ENCODE data around the gene KLRF2. TPM values are rescaled to one million over a fixed set of nuclear protein-coding genes. Genes with fewer than 3 reads are reported as not detected.

The KLRF2 gene, protein sequence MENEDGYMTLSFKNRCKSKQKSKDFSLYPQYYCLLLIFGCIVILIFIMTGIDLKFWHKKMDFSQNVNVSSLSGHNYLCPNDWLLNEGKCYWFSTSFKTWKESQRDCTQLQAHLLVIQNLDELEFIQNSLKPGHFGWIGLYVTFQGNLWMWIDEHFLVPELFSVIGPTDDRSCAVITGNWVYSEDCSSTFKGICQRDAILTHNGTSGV
- total RNA-seq (ENCODE audit: unreplicated experiment): not detected
- long read RNA-seq: 0 reads

DNA sequence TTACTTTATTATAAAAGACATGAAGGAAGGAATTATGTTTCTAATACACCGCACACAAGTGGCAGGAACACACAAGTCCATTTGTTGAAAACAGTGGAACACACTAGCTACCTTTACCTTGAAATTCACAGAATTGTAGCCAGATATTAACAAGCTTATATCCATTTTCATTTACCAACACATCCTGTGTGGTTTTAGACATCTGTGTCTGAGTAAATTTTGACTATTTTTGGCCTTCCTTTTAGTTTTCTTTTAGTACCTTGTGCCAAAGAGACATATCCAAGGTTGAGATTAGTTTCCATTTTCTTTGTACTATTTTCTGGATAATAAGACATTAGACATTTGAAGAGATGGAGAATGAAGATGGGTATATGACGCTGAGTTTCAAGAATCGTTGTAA is at the start of gene KLRF2:
Gene KLRF2, plus strand, starts transcription at position 244 of the 400 bp plus-strand sequence. Its CDS starts 107 bp downstream, at position 351.
- H3K9me3 Mint-ChIP-seq (ENCODE audit: unreplicated experiment): no peaks in the 10 kb centered on the region
- TF ChIP-seq, protein P1, sequence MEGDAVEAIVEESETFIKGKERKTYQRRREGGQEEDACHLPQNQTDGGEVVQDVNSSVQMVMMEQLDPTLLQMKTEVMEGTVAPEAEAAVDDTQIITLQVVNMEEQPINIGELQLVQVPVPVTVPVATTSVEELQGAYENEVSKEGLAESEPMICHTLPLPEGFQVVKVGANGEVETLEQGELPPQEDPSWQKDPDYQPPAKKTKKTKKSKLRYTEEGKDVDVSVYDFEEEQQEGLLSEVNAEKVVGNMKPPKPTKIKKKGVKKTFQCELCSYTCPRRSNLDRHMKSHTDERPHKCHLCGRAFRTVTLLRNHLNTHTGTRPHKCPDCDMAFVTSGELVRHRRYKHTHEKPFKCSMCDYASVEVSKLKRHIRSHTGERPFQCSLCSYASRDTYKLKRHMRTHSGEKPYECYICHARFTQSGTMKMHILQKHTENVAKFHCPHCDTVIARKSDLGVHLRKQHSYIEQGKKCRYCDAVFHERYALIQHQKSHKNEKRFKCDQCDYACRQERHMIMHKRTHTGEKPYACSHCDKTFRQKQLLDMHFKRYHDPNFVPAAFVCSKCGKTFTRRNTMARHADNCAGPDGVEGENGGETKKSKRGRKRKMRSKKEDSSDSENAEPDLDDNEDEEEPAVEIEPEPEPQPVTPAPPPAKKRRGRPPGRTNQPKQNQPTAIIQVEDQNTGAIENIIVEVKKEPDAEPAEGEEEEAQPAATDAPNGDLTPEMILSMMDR (IDR thresholded peaks at IDR 0.05; ENCODE audit: unreplicated experiment): no peak
- H3K36me3 Mint-ChIP-seq (ENCODE audit: low read depth, unreplicated experiment): no peaks in the 10 kb centered on the region
- no peak within 1 kb of the TSS for H3K27ac Mint-ChIP-seq (ENCODE audit: unreplicated experiment)
- no peak for DNase-seq (ENCODE audit: low spot score)
- no peaks in the 10 kb centered on the region for H3K4me1 Mint-ChIP-seq (ENCODE audit: unreplicated experiment)
- peaks cover 2% of the 10 kb centered on the region for H3K27me3 Mint-ChIP-seq (ENCODE audit: unreplicated experiment)
- no peak within 1 kb of the TSS for H3K4me3 Mint-ChIP-seq (ENCODE audit: unreplicated experiment)

DNA sequence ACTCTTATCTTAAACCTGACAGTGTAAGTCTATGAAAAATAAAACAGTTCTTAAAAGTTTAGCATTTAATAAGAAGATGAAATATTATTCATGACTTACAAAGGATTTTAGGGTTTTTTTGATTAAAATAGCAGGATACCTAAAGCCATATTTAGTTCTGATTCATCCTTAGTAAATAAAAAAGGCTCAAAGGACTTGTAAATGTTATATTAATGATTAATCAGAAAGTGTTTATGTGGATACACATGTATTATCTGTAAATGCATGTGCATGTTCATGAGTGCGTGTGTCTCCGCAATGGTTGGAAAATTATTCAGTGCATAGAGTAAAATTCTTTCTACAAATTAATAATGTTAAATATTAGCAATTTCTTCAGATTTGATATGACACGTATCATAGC is 49.6 kb upstream of the KLRF2 start:
- Mint-ChIP-seq H3K27ac (ENCODE audit: unreplicated experiment) (no peak overlapping the region), H3K9me3 (ENCODE audit: unreplicated experiment) (no peaks in the 10 kb centered on the region)
- TF ChIP-seq, protein P1 (IDR thresholded peaks at IDR 0.05; ENCODE audit: unreplicated experiment): no peak

DNA sequence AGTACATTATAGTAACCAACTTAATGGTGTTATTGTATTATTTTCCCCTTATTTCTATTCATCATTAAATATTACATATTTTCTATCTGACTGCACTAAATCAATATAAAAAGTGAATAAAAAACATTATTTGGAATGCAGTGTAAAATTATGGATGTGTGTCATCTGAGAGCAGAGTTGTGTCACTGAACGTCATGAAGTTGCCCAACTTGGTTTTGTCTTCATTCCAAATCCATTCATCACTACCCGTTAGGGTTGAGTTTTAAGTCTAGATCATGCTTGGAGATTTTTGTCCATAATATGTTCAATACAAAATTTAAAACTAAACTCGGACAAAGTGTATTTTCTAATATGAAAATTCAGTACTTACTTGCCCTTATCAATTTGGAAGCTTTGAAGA is 37.9 kb upstream of the KLRF2 start:
- Mint-ChIP-seq H3K36me3 (ENCODE audit: low read depth, unreplicated experiment) (no peaks in the 10 kb centered on the region), H3K27ac (ENCODE audit: unreplicated experiment) (no peak overlapping the region), H3K27me3 (ENCODE audit: unreplicated experiment) (no peaks in the 10 kb centered on the region), H3K4me1 (ENCODE audit: unreplicated experiment) (no peaks in the 10 kb centered on the region), H3K4me3 (ENCODE audit: unreplicated experiment) (no peak overlapping the region), H3K9me3 (ENCODE audit: unreplicated experiment) (no peaks in the 10 kb centered on the region)
- DNase-seq (ENCODE audit: low spot score): no peak
- TF ChIP-seq, protein P1 (IDR thresholded peaks at IDR 0.05; ENCODE audit: unreplicated experiment): no peak

More for the DNA sequence above, 49.6 kb upstream of the KLRF2 start:
- no peaks in the 10 kb centered on the region for H3K36me3 Mint-ChIP-seq (ENCODE audit: low read depth, unreplicated experiment)
- no peak for DNase-seq (ENCODE audit: low spot score)
- H3K4me1 Mint-ChIP-seq (ENCODE audit: unreplicated experiment): no peaks in the 10 kb centered on the region
- no peak overlapping the region for H3K4me3 Mint-ChIP-seq (ENCODE audit: unreplicated experiment)
- no peaks in the 10 kb centered on the region for H3K27me3 Mint-ChIP-seq (ENCODE audit: unreplicated experiment)

DNA sequence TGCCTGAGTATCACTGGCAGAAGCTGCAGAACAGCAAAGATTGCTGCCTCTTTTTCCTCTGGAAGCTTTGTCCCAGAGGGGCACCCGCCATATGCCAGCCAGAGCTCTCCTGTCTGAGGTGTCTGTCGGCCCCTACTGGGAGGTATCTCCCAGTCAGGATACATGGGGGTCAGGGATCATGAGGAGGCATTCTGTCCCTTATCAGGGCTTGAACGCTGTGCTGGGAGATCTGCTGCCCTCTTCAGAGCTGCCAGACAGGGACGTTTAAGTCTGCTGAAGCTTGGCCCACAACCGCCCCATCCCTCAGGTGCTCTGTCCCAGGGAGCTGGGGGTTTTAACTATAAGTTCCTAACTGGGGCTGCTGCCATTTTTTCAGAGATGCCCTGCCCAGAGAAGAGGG is 32.4 kb upstream of the KLRF2 start:
- Mint-ChIP-seq H3K4me3 (ENCODE audit: unreplicated experiment) (no peak overlapping the region), H3K27me3 (ENCODE audit: unreplicated experiment) (no peaks in the 10 kb centered on the region), H3K9me3 (ENCODE audit: unreplicated experiment) (no peaks in the 10 kb centered on the region), H3K4me1 (ENCODE audit: unreplicated experiment) (no peaks in the 10 kb centered on the region), H3K27ac (ENCODE audit: unreplicated experiment) (no peak overlapping the region), H3K36me3 (ENCODE audit: low read depth, unreplicated experiment) (no peaks in the 10 kb centered on the region)
- no peak for DNase-seq (ENCODE audit: low spot score)
- TF ChIP-seq, protein P1 (IDR thresholded peaks at IDR 0.05; ENCODE audit: unreplicated experiment): no peak

DNA sequence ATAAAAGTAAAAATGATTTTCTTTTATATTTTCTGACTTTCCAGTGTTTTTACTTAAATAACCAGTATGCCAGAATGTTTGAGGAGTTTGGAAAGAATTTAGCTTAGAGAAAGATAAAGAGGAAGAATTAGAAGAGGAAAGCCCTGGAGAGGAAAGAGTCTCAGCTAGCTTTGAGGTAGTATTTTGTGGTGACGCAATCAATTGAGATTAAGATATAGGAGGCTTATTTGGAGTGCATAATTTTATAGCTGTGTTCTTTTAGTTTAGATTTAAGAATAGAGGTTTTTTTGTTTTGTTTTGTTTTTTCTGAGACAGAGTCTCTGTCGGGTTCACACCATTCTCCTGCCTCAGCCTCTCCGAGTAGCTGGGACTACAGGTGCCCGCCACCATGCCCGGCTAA is 30.2 kb upstream of the KLRF2 start:
- Mint-ChIP-seq H3K27me3 (ENCODE audit: unreplicated experiment) (no peaks in the 10 kb centered on the region), H3K4me3 (ENCODE audit: unreplicated experiment) (no peak overlapping the region), H3K9me3 (ENCODE audit: unreplicated experiment) (no peaks in the 10 kb centered on the region), H3K4me1 (ENCODE audit: unreplicated experiment) (no peaks in the 10 kb centered on the region), H3K36me3 (ENCODE audit: low read depth, unreplicated experiment) (no peaks in the 10 kb centered on the region), H3K27ac (ENCODE audit: unreplicated experiment) (no peak overlapping the region)
- no peak for DNase-seq (ENCODE audit: low spot score)
- TF ChIP-seq, protein P1 (IDR thresholded peaks at IDR 0.05; ENCODE audit: unreplicated experiment): no peak

Data from endothelial cell (in vitro differentiated cells).